HepG2 (cell line): ENCODE measurements around the gene SYPL2. TPM values are rescaled to one million over a fixed set of nuclear protein-coding genes. Genes with fewer than 3 reads are reported as not detected.
A peak's percentile ranks its signal among the peaks of the same experiment; 100 is the strongest.

Experiments
- ATF1 ChIP-seq: IDR thresholded peaks from 2 replicates; pipeline ENCODE4 v1.6.1; 2016; ENCODE audit warnings: mild to moderate bottlenecking, control low read depth
- CBFB ChIP-seq: sonication (generic); formaldehyde crosslinking; IDR thresholded peaks from 2 replicates; pipeline ENCODE4 v1.4.0; 2020; ENCODE audit warnings: missing genetic modification reagents
- GABPA ChIP-seq, 2 experiments: IDR thresholded peaks; 2 replicates each; pipeline ENCODE4 v1.6.1; 2011 to 2016; ENCODE audit warnings: low read depth in 2 of 2, low read length in 1 of 2, missing biosample characterization in 1 of 2, missing genetic modification characterization in 1 of 2
- NCOA5 ChIP-seq: sonication (generic); formaldehyde crosslinking; IDR thresholded peaks from 2 replicates; pipeline ENCODE4 v1.4.0; 2020; ENCODE audit warnings: missing genetic modification reagents
- PAX8 ChIP-seq: sonication (generic); formaldehyde crosslinking; IDR thresholded peaks from 2 replicates; pipeline ENCODE4 v1.8.0; 2022; ENCODE audit warnings: mild to moderate bottlenecking, missing genetic modification reagents, borderline replicate concordance
- POLR2G ChIP-seq: fragments of 200-400 bp; formaldehyde crosslinking; IDR thresholded peaks from 2 replicates; pipeline ENCODE4 v1.6.1; 2018; ENCODE audit warnings: mild to moderate bottlenecking, low read depth, low read length, moderate library complexity
- XBP1 ChIP-seq: sonication (generic); formaldehyde crosslinking; IDR thresholded peaks from 2 replicates; pipeline ENCODE4 v1.5.0; 2020; ENCODE audit warnings: missing genetic modification reagents
- ZFP36L1 ChIP-seq: sonication (generic); formaldehyde crosslinking; IDR thresholded peaks from 2 replicates; pipeline ENCODE4 v1.8.0; 2022; ENCODE audit warnings: mild to moderate bottlenecking, missing genetic modification reagents, moderate library complexity
- ZNF232 ChIP-seq: sonication (generic); formaldehyde crosslinking; IDR thresholded peaks from 2 replicates; pipeline ENCODE4 v1.4.0; 2020; ENCODE audit warnings: missing genetic modification reagents, borderline replicate concordance
- ZNF775 ChIP-seq: sonication (generic); formaldehyde crosslinking; IDR thresholded peaks from 2 replicates; pipeline ENCODE4 v1.4.0; 2020; ENCODE audit warnings: missing genetic modification reagents, mild to moderate bottlenecking, moderate library complexity, borderline replicate concordance
- polyA plus RNA-seq, 8 experiments: library from polyadenylated mRNA; depleted of rRNA in 3 of 8; stranded (reverse) in 7 of 8; unstranded in 1 of 8; fragments of >200 nt; fragmentation: Illumina TruSeq in 4 of 8; extraction: Trizol in 4 of 8; gene quantifications; 2 replicates each; pipeline versions ENCODE4 v1.2.1 to v1.2.3, GENCODE V29; 2011 to 2016; ENCODE audit warnings: low read depth in 4 of 8, missing spikeins in 1 of 8, mixed read lengths in 1 of 8; ENCODE audit not compliant: insufficient read depth in 1 of 8
- total RNA-seq, 5 experiments: library from RNA; depleted of rRNA; stranded (reverse); fragments of >200 nt; fragmentation: Illumina TruSeq; extraction: Trizol; gene quantifications; 2 replicates each; pipeline ENCODE4 v1.2.3, GENCODE V29; 2016; ENCODE audit warnings: low read depth in 1 of 5
- TF ChIP-seq, protein P1 (sequence below), 2 experiments: sonication (generic) in 1 of 2; formaldehyde crosslinking in 1 of 2; IDR thresholded peaks; 2 replicates each; pipeline versions ENCODE4 v1.6.1 to v1.9.0; 2014 to 2022; ENCODE audit warnings: antibody characterized with exemption in 1 of 2, borderline replicate concordance in 1 of 2, inconsistent platforms in 1 of 2, low read depth in 1 of 2, missing genetic modification reagents in 1 of 2
- TF ChIP-seq, protein P2 (sequence below): sonication (generic); formaldehyde crosslinking; IDR thresholded peaks from 2 replicates; pipeline ENCODE4 v1.5.1; 2020; ENCODE audit warnings: missing genetic modification reagents, mild to moderate bottlenecking, borderline replicate concordance
- TF ChIP-seq, protein P3 (sequence below): sonication (generic); formaldehyde crosslinking; IDR thresholded peaks from 2 replicates; pipeline ENCODE4 v1.5.1; 2020; ENCODE audit warnings: mild to moderate bottlenecking, missing genetic modification reagents, moderate library complexity

Gene SYPL2
- total and polyA plus RNA-seq, 2 of the 13 experiments (the other 11 are each of a cell fraction or from before 2014, with no cell fraction given): 0.17 to 0.24 TPM

- TF ChIP-seq, protein P1, sequence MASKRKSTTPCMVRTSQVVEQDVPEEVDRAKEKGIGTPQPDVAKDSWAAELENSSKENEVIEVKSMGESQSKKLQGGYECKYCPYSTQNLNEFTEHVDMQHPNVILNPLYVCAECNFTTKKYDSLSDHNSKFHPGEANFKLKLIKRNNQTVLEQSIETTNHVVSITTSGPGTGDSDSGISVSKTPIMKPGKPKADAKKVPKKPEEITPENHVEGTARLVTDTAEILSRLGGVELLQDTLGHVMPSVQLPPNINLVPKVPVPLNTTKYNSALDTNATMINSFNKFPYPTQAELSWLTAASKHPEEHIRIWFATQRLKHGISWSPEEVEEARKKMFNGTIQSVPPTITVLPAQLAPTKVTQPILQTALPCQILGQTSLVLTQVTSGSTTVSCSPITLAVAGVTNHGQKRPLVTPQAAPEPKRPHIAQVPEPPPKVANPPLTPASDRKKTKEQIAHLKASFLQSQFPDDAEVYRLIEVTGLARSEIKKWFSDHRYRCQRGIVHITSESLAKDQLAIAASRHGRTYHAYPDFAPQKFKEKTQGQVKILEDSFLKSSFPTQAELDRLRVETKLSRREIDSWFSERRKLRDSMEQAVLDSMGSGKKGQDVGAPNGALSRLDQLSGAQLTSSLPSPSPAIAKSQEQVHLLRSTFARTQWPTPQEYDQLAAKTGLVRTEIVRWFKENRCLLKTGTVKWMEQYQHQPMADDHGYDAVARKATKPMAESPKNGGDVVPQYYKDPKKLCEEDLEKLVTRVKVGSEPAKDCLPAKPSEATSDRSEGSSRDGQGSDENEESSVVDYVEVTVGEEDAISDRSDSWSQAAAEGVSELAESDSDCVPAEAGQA (IDR thresholded peaks at IDR 0.05; ENCODE audit: low read depth): peak; percentile 52; the same call in 1 of the 2 replicates
- TF ChIP-seq, protein P1 (CRISPR knock-in tag; IDR thresholded peaks at IDR 0.05; ENCODE audit: borderline replicate concordance): no peak
- TF ChIP-seq ATF1 (CRISPR knock-in tag): no peak
- peak; percentile 86 for TF ChIP-seq POLR2G
- peak; percentile 75 for TF ChIP-seq ZNF232 (CRISPR knock-in tag)
- no peak; the same call in 1 of the 2 replicates for TF ChIP-seq PAX8
- no peak for TF ChIP-seq NCOA5 (CRISPR knock-in tag)
- no peak for TF ChIP-seq GABPA (IDR thresholded peaks at IDR 0.05; ENCODE audit: low read depth, low read length)
- TF ChIP-seq GABPA (CRISPR knock-in tag; IDR thresholded peaks at IDR 0.05; ENCODE audit: low read depth): peak; percentile 32; the same call in 1 of the 2 replicates
- TF ChIP-seq, protein P2, sequence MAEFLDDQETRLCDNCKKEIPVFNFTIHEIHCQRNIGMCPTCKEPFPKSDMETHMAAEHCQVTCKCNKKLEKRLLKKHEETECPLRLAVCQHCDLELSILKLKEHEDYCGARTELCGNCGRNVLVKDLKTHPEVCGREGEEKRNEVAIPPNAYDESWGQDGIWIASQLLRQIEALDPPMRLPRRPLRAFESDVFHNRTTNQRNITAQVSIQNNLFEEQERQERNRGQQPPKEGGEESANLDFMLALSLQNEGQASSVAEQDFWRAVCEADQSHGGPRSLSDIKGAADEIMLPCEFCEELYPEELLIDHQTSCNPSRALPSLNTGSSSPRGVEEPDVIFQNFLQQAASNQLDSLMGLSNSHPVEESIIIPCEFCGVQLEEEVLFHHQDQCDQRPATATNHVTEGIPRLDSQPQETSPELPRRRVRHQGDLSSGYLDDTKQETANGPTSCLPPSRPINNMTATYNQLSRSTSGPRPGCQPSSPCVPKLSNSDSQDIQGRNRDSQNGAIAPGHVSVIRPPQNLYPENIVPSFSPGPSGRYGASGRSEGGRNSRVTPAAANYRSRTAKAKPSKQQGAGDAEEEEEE (CRISPR knock-in tag): no peak
- TF ChIP-seq, protein P3, sequence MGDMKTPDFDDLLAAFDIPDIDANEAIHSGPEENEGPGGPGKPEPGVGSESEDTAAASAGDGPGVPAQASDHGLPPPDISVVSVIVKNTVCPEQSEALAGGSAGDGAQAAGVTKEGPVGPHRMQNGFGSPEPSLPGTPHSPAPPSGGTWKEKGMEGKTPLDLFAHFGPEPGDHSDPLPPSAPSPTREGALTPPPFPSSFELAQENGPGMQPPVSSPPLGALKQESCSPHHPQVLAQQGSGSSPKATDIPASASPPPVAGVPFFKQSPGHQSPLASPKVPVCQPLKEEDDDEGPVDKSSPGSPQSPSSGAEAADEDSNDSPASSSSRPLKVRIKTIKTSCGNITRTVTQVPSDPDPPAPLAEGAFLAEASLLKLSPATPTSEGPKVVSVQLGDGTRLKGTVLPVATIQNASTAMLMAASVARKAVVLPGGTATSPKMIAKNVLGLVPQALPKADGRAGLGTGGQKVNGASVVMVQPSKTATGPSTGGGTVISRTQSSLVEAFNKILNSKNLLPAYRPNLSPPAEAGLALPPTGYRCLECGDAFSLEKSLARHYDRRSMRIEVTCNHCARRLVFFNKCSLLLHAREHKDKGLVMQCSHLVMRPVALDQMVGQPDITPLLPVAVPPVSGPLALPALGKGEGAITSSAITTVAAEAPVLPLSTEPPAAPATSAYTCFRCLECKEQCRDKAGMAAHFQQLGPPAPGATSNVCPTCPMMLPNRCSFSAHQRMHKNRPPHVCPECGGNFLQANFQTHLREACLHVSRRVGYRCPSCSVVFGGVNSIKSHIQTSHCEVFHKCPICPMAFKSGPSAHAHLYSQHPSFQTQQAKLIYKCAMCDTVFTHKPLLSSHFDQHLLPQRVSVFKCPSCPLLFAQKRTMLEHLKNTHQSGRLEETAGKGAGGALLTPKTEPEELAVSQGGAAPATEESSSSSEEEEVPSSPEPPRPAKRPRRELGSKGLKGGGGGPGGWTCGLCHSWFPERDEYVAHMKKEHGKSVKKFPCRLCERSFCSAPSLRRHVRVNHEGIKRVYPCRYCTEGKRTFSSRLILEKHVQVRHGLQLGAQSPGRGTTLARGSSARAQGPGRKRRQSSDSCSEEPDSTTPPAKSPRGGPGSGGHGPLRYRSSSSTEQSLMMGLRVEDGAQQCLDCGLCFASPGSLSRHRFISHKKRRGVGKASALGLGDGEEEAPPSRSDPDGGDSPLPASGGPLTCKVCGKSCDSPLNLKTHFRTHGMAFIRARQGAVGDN (CRISPR knock-in tag): peak; percentile 71
- no peak for TF ChIP-seq ZFP36L1 (CRISPR knock-in tag)
- TF ChIP-seq CBFB (CRISPR knock-in tag): peak; percentile 77
- no peak for TF ChIP-seq ZNF775 (CRISPR knock-in tag)
- TF ChIP-seq XBP1: no peak
Measured at GRCh38 chr1:109483672-109484518, 17.5 kb downstream of the SYPL2 start, which contains the start of gene ATXN7L2 (continued).
